GM19238 (cell line): Measurements from ENCODE around the gene FARSB.

Source experiments
- DNase-seq: peaks from one replicate; pipeline ENCODE4 v3.0.0; 2011; ENCODE audit warnings: low spot score; ENCODE audit not compliant: insufficient read length

Gene FARSB

DNA sequence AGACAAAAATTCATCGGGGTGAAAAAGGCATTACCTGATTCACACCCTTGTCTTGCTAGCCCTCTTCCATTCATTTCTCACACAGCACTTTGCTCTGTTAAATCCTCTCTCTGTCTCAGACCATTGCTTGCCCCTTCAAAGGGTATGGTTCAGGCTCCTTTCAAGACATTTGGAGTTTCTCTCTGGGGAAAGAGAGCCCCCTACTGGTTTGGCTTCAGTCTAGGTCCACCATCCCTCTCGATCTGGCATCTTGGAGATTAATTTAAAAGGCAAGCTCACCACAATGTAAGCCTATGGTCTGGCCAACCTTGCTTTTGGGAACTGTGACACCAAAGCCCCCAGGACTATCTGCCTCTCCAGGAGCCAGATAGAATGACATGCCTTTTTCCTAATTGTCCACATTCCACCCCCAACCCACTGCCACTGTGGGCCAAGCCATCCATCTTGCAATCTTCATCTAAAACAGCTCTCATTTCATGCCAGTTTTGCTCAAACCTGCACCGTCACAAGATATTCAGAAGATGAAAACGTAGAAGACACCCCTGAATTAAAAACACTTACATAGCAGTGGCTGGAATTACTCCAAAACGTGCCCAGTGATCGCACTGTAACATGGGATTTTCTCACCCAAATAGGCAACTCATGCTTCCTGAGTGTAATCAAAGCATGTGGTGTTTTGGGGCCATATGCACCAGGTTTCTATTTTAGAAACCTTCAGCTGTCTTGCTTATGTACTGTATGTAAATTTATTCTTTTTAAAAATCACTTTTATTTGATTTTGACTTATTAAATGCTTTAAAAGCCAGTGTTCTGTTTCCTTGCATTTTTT lies 93.9 kb downstream of the FARSB start:
- peak; percentile 61 for DNase-seq

DNA sequence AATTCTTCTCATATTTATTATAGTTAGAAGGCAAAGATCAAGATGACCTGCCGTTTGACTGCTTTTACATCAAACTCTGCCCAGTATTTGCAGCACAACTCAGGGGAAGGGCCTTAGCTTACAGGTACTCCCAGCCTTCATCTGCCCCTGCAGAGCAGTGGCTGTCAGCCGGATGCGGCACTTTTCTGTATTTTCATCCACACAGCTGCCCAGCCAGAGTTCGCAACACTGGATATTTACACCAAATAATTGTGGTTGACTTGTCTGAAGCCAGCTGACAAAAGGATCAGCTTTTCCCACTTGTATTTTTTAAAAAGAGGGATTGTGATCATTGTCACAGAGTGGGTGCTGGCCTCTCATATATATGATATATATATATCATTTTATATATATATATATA lies 94.7 kb downstream of the FARSB start:
- DNase-seq = no peak

DNA sequence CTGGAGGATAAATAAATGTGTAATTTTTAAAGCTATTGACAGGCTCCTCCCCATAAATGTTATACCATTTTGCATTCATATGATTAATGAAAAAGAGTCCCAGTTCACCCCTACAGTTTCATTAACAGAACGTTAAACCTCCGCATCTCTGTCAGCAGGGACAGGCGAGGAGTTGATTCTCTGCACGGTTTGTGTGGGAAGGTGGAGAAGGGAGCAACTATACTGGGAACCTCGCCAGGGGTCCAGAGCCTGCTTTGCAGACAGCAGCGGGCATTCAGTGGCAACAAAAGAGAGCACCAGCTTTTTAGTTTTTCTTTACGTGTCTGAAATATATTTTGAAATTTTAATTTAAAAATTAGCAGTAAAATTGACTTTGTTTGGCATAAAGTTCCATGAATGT lies 101.4 kb downstream of the FARSB start:
- no peak for DNase-seq

DNA sequence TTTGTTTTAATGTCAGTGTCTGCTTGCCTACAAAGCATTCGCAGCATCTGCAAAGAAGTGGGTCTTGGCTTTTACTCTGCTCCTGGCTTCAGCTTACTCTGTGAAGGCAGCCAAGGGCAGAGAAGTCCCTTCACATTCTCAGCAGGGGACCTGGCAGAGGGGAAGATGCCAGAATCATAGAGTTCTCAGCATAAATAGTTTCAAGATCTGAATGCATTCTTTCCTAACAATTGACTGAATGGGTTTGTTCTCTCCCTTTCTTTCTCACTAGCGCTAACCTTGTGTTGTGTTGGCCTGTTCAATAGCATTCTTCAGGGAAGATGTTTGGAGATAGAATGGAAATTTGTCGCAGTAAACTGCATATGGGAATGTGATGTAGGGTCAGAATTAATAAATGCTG lies 106.9 kb downstream of the FARSB start:
- DNase-seq = no peak

DNA sequence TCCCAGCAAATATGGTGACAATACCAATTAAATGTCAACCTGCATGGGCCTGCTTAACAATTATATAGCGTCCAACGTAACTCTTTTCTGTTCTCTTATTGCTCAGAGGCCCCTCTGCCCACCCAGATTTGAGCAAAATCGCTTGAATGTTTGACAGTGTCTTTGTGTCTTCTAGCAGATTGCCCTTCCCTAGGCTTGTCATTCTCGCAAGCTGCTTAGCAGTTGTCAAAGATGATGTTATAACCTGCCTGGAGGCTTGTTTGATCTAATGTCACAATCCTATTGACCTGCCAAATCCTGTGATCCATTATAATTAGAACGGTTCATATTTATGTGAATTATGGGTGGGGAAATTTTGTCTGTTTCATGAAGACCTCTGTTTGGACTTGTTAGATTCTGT lies 108.8 kb downstream of the FARSB start:
- DNase-seq = no peak

DNA sequence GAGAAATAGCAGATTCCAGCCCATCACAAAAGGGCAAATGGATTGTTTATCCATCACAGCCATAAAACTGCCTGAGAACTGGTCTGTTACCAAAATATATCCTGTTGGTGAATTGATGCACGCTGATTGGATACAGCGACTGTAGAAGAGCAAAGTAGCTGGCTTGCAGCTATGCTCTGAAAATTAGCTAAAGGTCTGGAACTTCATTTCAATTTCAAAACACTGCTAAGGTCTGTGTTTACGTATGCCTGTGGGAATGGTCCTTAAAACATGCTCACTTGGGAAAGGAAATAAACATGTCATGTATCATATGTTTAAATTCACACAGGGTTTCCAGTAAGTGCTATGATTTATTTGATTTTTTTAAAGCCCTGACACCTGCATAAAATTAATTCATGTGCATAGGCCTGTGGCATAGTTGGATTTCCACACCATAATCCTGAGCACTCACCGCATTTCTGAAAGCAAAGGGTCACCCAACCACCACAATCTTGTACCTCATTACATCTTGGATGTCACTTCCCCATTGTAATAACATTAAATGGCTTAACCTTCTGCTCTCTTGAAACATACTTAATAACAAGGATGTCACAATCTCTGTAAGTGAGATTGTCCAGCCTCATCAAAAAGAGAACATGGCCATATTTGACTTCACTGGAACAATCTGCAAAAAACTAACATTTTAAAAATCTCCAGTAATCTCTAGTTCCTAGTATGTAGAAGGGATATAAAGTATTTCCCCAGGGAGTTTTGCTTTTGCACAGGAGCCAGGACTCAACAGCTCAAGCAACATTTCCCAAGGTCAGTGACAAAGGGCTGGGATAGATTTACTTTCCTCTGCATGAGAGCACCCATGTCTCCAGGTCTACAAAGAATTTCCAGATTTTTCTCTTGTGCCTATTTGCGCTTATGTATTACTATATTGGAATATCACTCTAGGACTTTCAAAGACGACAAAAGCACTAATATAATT lies 109.8 kb downstream of the FARSB start:
- no peak for DNase-seq

DNA sequence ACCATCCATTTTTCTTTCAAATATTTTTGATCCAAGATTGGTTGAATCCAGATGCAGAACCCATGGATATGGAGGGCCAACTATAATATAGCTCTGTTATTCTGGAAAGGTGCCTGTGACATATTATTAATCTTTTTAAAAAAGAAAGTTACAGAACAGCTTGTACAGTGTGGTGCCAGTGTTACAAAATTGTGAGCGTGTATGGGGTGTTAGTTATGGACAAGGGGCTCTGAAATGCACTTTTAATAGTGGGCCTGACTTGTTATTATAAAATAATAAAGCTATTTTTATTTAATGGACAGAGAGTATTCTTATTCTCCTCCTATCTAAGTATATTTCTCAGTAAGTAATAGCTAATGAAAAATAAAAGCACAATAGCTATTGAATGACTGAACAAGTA lies 111.2 kb downstream of the FARSB start:
- DNase-seq = no peak

DNA sequence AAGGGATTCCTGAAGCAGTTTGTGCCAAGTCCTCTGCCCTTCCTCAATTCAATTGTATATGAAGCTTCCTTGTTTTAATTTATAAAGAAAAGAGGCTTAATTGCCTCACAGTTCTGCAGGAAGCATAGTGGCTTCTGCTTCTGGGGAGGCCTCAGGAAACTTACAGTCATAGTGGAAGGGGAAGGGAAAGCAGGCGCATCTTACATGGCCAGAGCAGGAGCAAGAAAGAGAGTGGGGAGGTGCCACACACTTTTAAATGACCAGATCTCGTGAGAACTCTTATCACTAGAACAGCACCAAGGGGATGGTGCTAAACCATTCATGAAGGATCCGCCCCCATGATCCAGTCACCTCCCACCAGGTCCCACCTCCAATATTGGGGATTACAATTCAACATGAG lies 117.4 kb downstream of the FARSB start:
- no peak for DNase-seq

DNA sequence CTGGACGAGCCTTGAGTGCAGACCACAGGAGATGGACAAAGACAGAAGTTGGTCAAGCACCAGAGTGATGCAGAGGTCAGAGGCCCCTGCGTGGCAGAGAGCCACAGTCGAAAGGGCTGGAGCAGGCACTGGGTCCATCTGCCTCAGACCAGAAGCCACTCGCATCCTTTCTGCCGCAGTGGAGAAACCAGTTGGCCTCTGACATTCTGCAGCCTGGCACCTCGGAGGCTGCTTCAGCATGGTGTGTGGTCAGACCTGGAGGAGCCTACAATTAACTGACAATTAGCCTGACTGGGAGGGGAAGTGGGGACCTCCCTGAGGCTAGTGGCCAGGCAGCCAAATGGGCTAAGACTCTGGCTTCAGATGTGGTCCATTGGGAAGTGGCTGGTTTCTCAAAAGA lies 120.4 kb downstream of the FARSB start:
- no peak for DNase-seq

DNA sequence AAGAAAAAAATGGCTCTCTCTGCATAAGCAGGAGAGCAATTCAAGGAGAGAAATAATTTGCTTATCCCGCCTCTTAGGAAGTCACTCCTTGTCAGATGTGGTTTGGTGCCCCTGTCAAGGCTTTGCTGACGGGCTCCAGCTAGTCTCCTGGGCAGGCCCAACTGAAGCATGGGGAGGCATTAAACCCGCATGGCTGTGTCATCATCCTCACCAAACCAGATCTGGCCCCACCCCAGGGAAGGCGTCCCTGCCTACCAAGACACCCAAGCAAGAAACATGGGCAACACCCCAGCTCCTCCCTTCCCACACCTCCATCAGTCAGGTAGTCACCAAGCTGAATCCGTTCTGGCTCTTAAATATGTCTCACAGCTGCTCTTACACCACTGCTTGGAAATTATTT lies 123.6 kb downstream of the FARSB start:
- DNase-seq = no peak

DNA sequence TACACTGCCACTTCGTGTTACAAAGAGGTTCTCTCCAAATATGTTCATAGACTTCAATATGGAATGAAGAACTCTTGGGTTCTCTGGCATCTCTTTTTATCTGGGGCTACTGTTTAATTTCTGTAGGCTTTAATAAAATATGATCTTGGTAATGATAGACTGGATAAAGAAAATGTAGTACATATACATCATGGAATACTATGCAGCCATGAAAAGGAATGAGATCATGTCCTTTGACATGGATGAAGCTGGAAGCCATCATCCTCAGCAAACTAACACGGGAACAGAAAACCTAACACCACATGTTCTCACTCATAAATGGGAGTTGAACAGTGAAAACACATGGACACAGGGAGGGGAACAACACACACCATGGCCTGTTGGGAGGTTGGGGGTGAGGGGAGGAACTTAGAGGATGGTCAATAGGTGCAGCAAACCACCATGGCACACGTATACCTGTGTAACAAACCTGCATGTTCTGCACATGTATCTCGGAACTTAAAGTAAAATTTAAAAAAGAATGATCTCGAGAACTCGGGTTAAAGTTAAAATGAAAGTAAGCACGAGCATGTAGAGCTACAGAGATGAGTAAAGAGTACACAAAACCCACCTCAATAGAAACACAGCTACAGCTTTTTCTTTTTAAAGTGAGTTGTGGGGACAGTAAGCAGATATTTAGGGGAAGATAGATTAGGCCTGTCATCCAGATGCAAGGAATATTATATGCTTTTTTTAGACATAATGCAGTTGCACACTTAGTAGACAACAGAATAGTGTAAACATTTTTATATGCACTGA lies 129.2 kb downstream of the FARSB start:
- no peak for DNase-seq

DNA sequence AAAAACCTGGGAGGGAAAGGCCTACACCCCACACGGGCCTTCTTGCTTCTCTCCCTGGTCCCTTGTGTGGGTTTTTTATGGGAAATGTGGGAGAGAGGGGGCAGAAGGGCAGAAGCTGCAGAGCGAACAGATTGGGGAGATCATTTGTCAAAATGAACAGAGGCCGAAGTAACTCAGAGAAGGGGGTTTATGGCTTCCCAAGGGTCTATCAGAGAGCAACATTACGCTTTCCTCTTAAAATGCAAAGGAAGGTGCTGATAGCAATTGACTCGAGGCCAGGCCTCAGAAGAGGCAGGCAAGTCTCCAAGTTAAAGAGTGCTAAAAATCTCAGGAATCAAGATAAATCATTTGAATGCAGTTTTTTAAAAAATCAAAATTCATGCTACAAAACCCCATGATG lies 130.1 kb downstream of the FARSB start:
- DNase-seq = no peak

DNA sequence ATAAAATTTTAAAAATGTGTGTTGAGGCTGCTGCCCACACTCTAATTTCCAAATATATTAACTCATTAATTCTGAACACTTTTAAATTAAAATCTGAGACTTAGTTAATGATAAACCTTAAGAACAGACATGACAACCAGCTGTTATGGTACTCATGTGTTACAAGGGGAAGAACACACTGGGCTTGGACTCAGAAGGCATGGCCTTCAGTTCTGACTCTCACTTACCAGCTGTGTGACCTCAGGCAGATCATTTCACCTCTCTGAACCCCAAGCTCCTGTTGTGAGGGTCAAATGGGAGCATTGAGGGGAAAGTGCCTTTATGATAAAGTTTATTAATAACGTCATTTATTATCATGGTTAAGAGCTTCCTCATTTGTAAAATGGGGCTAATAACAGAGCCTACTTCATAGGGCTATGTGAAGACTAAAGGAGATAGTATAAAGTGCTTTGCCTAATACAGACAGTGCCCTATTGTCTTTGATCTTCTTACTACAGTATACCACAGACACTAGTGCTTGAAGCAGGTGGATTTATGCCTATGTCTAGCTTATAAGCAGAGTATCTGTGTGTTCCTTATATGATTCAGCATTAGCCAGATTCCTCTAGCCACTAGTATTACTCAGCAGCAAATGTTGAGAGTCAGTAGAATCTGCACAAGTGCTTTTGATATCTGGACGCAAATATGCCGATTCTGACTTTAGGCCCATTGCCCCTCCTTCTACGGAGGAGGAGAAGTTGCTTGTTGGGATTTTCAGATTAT lies 131.9 kb downstream of the FARSB start:
- DNase-seq = no peak

DNA sequence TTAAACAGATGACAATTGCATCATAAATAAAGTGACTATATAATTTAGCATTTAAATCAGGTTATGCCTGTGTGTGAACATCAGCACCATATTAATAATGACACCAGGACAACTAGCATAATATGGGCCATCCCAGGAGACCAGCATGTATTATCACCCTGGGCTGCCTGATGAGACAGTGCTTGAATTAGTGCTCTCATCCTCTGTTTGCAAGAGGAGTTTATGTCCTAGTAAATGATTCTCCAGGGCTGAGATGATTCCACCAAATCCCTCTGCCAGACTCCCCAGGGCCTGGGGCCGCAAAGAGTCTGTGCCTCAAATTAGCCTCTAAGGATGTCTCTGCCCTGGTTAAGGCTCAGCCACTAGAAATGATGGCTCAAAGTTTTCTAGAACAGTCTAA lies 133.8 kb downstream of the FARSB start:
- no peak for DNase-seq

DNA sequence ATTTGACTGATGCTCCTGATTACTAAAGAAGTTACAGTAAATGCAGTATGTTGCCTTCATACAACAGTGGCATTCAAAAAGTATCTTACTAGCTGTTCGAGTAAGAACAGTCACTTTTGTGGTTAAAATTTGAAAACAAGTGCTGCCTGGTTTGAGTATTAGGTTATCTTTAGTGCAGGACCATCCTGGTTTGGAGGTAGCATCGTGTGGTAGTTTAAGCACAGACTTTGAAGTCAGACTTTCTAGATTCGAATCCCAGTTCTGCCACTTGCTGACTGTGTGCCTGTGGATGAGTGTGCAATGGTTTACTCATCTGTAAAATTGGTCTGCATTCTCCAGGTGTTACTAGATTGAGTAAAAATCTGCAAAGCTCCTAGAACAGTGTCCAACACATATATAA lies 134.8 kb downstream of the FARSB start:
- DNase-seq = no peak
